ENCODE data around the gene SYNC.

SYNC gene

DNA sequence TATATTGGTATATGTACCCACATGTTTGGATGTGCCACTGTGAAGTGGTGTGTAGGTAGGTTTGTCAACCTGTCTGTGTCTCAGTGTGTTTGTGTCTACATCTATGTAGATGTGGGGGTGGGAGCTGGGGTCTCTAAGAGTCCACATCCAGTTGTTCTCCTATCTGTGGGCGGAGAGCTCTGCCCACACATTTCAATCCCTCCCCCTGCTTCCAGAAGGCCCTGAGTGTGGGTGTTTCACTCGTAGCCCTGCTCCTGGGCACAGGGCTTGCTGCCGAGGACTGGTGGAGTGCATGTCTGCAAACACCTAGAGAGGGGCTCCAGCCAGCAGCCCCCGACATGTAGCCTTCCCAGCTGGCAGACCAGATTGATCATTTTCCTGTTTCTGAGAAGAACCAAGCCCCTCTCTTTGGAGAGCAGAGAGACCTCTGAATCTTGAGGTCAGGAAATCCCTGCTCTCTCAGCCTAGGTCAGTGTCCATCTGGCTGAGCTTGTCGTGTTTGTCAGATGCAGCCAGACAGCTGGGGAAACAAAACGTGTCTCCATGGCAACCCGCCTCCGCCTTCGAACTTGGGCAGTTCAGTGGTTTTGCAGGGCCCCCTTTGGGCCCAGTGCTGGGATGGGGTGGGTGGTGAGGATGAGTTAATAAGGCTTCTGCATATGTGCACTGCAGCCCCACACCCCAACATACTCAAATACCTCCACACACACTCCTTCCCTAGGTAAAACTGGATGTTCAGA, 31.2 kb upstream of the SYNC start:
- no peak overlapping the region for H3K4me3 ChIP-seq (ENCODE audit: low read length)
- TF ChIP-seq, protein P1, sequence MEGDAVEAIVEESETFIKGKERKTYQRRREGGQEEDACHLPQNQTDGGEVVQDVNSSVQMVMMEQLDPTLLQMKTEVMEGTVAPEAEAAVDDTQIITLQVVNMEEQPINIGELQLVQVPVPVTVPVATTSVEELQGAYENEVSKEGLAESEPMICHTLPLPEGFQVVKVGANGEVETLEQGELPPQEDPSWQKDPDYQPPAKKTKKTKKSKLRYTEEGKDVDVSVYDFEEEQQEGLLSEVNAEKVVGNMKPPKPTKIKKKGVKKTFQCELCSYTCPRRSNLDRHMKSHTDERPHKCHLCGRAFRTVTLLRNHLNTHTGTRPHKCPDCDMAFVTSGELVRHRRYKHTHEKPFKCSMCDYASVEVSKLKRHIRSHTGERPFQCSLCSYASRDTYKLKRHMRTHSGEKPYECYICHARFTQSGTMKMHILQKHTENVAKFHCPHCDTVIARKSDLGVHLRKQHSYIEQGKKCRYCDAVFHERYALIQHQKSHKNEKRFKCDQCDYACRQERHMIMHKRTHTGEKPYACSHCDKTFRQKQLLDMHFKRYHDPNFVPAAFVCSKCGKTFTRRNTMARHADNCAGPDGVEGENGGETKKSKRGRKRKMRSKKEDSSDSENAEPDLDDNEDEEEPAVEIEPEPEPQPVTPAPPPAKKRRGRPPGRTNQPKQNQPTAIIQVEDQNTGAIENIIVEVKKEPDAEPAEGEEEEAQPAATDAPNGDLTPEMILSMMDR (conservative IDR thresholded peaks at IDR 0.05; ENCODE audit: low read length), result no peak
- DNase-seq (ENCODE audit: low read depth), result peak; percentile 16

DNA sequence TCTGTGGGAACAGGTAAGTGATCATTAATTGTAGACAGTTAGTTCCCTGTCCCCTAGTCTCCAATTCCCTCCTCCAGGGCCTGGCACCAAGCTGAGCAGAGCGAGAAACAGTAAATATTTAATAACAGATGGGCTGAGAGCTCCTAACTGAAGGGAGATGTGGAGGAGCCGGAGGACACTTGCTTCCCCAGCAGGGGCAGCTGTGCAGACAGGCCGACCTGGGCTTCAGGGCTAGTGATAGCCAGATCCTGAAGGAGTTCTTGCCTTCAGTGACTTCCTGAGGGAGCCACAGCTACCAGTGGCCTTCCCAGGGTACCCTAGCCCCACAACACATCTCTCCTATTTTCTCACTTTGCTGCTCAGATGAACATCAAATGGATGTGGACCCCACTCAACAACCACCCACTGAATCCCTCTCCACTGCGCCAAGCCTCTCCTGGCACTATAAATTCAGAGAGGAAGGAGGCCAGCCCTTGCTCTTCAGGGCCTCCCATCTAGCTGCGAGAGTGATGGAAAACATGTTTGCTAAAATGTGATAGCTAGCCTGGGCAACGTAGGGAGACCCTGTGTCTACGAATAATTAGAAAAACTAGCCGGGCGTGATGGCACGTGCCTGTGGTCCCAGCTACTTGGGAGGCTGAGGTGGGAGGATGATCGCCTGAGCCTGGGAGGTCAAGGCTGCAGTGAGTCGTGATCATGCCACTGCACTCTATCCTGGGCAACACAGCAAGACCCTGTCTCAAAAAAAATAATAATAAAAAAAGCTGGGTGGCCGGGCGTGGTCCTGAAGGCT, 26.9 kb upstream of the SYNC start:
- H3K4me3 ChIP-seq (ENCODE audit: low read length), result no peak overlapping the region
- DNase-seq (ENCODE audit: low read depth), result no peak
- TF ChIP-seq, protein P1 (conservative IDR thresholded peaks at IDR 0.05; ENCODE audit: low read length), result no peak

DNA sequence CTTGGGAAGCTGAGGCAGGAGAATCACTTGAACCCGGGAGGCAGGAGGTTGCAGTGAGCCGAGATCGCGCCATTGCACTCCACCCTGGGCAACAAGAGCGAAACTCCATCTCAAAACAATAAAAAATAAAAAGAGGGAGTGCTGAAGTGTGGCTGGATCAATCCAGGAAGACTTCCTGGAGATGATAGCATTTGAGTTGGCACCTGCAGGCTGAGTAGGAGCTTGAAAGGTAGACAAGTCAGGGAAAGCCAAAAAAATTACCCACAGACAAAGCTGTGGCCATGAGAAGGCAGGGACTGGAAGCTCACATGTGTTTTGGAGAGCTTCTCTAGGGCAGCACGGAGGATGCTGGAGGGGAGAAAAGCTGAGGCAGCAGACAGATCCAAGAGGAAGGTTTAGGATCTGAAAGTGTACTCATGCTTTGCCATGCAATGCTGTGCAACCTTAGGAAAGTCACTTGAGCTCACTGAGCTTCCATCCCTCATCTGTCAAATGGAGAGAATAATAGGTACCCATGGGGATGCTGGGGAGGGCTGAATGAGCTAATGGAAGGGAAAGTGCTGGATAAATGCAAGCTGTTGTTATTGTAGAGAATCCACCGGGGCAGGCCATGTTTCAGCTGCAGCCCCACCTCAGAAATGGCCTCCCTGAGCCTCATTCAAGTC, 26.0 kb upstream of the SYNC start:
- TF ChIP-seq, protein P1 (conservative IDR thresholded peaks at IDR 0.05; ENCODE audit: low read length), result no peak
- no peak overlapping the region for H3K4me3 ChIP-seq (ENCODE audit: low read length)
- no peak for DNase-seq (ENCODE audit: low read depth)

DNA sequence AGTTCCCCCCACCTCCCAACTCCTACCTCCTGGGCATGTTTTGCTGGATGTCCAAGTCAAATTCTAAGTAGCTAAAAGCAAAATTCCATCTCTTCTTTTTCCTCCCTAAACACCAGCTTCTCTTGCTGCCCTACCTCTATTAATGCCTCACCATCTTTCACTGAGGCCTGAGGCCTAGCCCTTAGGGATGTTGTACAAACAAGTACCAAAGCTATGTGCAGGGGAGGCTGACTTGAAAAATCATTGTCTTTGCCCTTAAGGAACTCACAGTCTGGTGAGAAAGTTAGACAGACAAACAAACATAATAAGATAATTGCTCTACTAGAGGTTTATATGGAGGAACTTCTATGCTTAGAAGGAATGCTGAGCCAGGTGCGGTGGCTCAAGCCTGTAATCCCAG, 25.3 kb upstream of the SYNC start:
- no peak for DNase-seq (ENCODE audit: low read depth)
- TF ChIP-seq, protein P1 (conservative IDR thresholded peaks at IDR 0.05; ENCODE audit: low read length), result no peak
- H3K4me3 ChIP-seq (ENCODE audit: low read length), result no peak overlapping the region

DNA sequence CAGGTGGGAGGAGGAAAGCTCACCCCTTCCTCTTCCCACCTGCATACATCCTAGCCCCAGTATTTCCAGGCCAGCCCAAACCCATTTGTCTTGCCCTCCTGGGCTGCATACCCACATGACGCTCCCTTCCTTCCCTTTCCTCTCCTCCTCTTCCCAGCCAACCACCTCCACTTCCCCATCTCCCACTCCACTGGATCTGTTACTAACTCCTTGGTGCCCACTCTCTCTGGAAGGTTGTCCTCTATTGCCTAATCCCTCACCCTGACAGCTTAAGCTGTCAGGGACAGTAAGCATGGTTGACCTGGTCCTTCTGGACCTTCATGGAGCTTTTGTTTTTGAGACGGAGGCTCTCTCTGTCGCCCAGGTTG, 23.0 kb upstream of the SYNC start:
- no peak for DNase-seq (ENCODE audit: low read depth)
- no peak overlapping the region for H3K4me3 ChIP-seq (ENCODE audit: low read length)
- TF ChIP-seq, protein P1 (conservative IDR thresholded peaks at IDR 0.05; ENCODE audit: low read length), result no peak

DNA sequence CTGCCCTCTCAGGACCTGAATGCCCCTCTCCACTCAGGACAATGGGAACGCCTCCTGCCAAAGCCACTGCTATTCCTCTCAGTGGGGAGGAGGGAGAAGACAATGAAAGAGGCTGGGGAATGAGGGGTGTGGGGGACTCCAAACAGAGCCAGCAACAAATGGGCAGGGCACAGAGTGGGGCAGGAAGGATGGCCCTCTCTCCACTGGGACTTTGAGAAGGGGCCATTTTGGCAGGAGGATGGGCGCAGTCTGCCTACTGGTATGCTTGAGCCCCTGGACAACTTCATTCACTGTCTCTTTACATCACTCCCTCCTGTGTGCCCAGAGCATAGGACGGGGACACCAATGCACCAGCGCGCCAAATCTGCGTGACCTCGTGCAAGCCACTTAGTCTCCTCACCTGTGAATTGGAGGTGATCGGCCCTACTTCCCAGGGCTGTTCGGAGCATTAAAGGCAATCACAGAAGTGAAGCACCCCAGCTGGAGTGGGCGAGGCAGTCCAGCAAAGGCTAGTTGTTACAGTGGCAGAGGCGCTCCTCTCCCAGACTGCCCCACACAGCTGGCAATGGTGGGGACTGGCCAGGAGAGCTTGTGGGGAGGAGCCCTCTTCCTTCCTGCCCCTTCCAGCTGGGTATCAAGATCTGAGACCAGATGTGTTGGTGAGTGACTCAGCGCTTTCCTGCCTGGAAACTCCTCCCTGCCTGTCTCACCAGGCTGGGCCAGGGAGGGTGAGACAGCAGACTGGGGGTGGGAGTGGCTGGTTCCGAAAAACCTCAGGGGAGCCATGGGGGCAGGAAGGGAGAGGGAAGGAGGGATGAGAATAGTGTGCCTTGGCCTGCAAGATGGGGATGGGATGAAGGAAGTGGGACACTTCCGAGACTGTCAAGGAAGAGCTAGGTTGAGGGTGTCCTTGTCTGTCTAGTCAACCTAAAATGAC, 22.4 kb upstream of the SYNC start:
- H3K4me3 ChIP-seq (ENCODE audit: low read length), result peak overlapping the region; percentile 5
- peak; percentile 96 for DNase-seq (ENCODE audit: low read depth)
- TF ChIP-seq, protein P1 (conservative IDR thresholded peaks at IDR 0.05; ENCODE audit: low read length), result no peak
